Measurements from ENCODE around the gene GLG1. TPM values are rescaled to one million over a fixed set of nuclear protein-coding genes. Genes with fewer than 3 reads are reported as not detected.

The GLG1 gene
- total RNA-seq, 1 experiment from 2014 or later = 65.2 TPM

DNA sequence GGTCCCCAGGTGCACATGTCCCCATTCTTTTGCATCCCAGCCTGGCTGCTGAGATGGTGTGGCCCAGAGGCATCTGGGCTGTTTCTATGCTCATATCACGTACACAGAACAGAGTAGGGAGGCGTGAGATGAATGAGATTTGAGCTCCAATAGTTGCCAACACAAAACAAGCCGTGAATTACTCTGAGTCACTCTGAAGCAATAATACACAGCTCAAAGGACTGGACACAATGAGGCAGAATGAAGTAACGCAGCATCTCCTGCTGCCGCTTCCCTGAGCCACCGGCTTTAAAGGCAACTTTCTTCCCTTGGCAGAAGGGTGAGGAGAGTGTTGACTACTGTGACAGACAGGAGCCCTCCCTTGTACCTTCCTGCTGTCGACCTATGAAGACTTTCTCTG is 151.7 kb downstream of the GLG1 start:
- H3K9ac ChIP-seq (ENCODE audit: low read length) = no peak overlapping the region
- H3K4me3 ChIP-seq (ENCODE audit: low read length) = no peak overlapping the region
- H3K36me3 ChIP-seq (ENCODE audit: insufficient read depth, low read length) = peaks cover 24% of the 10 kb centered on the region
- no peak overlapping the region for H3K27ac ChIP-seq (ENCODE audit: low read length)
- no peaks in the 10 kb centered on the region for H3K9me3 ChIP-seq (ENCODE audit: low read length)
- H3K79me2 ChIP-seq (ENCODE audit: low read length) = no peaks in the 10 kb centered on the region
- H3K4me2 ChIP-seq (ENCODE audit: low read depth, low read length, poor library complexity, severe bottlenecking) = no peak overlapping the region
- H3K27me3 ChIP-seq (ENCODE audit: low read length) = no peaks in the 10 kb centered on the region
- H3K4me1 ChIP-seq (ENCODE audit: low read length) = no peaks in the 10 kb centered on the region
- H4K20me1 ChIP-seq (ENCODE audit: insufficient read depth, low read depth, low read length) = no peaks in the 10 kb centered on the region
- no peaks in the 10 kb centered on the region for H3K9me2 ChIP-seq (replicated peaks; ENCODE audit: insufficient read depth, low read length)
- no peak for DNase-seq
- H2AFZ ChIP-seq (ENCODE audit: low read length) = no peak overlapping the region

DNA sequence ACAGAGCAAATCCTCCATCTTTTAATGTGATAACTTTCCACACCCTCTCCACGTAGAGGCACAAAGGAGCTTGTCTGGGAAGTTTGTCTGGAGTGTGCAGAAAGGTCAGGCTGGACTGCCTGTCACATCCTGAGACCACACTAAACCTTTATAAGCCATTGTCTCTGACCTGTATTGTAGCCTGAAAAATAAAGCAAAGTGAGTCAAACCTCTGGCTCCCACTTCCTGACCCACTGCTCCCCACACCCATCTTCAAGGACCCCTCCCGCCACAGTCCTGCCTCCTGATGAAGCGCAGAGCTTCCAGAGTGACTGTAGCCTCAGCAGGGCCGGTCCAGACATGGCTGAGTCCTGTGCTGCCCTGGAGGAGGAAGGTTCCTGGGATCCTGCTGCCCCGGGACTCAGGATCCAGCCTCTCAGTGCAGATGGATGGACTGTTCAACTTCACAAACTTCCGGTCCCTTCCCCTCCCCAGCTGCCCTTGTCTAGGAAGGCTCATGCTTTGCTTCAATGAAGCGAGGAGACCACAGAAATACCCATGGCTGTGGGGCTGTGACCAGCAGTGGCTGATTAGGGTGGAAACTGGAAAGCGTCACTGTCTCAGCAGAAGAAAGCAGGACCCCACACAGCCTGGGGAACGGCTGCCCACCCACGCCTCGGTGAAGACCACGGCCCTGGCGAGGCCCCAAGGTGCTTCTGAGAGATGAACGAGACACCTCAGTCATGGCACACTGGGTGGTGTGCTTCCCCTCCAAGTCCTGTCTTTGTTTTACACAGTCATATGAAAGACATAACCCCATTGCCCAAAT is 154.8 kb downstream of the GLG1 start:
- Histone ChIP-seq H3K4me1 (ENCODE audit: low read length) (no peaks in the 10 kb centered on the region), H3K4me2 (ENCODE audit: low read depth, low read length, poor library complexity, severe bottlenecking) (no peak overlapping the region), H3K36me3 (ENCODE audit: insufficient read depth, low read length) (peaks cover 7% of the 10 kb centered on the region; the same call in 1 of the 2 replicates), H4K20me1 (ENCODE audit: insufficient read depth, low read depth, low read length) (no peaks in the 10 kb centered on the region), H3K9me3 (ENCODE audit: low read length) (no peaks in the 10 kb centered on the region), H3K27ac (ENCODE audit: low read length) (no peak overlapping the region), H3K9me2 (replicated peaks; ENCODE audit: insufficient read depth, low read length) (no peaks in the 10 kb centered on the region), H3K4me3 (ENCODE audit: low read length) (no peak overlapping the region), H3K79me2 (ENCODE audit: low read length) (no peaks in the 10 kb centered on the region), H3K9ac (ENCODE audit: low read length) (no peak overlapping the region), H2AFZ (ENCODE audit: low read length) (no peak overlapping the region), H3K27me3 (ENCODE audit: low read length) (no peaks in the 10 kb centered on the region)
- DNase-seq = no peak

- Histone ChIP-seq H3K4me2 (ENCODE audit: low read depth, low read length, poor library complexity, severe bottlenecking) (no peak overlapping the region), H3K9me2 (replicated peaks; ENCODE audit: insufficient read depth, low read length) (no peaks in the 10 kb centered on the region), H3K36me3 (ENCODE audit: insufficient read depth, low read length) (peaks cover 1% of the 10 kb centered on the region; the same call in 1 of the 2 replicates), H3K9ac (ENCODE audit: low read length) (no peak overlapping the region), H3K4me3 (ENCODE audit: low read length) (no peak overlapping the region), H3K27me3 (ENCODE audit: low read length) (no peaks in the 10 kb centered on the region), H3K27ac (ENCODE audit: low read length) (no peak overlapping the region), H3K9me3 (ENCODE audit: low read length) (no peaks in the 10 kb centered on the region), H3K4me1 (ENCODE audit: low read length) (no peaks in the 10 kb centered on the region), H2AFZ (ENCODE audit: low read length) (no peak overlapping the region), H3K79me2 (ENCODE audit: low read length) (no peaks in the 10 kb centered on the region), H4K20me1 (ENCODE audit: insufficient read depth, low read depth, low read length) (no peaks in the 10 kb centered on the region)
- DNase-seq = no peak
Measured at GRCh38 chr16:74450967-74451760, 155.8 kb downstream of the GLG1 start.

DNA sequence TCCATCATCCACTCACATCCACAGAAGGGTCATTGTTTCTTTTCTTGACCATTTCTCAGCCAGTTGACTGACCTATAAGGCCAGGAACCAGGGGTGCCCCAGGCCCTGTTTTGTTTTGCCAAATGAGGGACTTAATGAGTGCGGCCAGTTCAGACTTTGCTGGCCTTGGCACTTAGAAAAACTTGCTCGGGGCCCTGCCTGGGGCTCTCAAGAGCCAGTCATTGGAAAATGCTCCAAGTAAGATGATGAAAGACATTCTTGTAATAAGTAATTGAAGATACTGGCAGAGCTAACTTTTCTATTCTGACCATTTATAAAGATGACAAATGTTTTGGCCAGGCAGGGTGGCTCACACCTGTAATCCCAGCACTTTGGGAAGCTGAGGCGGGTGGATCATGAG is 156.7 kb downstream of the GLG1 start:
- no peaks in the 10 kb centered on the region for H3K9me3 ChIP-seq (ENCODE audit: low read length)
- no peaks in the 10 kb centered on the region for H4K20me1 ChIP-seq (ENCODE audit: insufficient read depth, low read depth, low read length)
- no peak overlapping the region for H3K27ac ChIP-seq (ENCODE audit: low read length)
- H3K27me3 ChIP-seq (ENCODE audit: low read length) = no peaks in the 10 kb centered on the region
- H3K36me3 ChIP-seq (ENCODE audit: insufficient read depth, low read length) = no peaks in the 10 kb centered on the region
- H3K9ac ChIP-seq (ENCODE audit: low read length) = no peak overlapping the region
- H3K79me2 ChIP-seq (ENCODE audit: low read length) = no peaks in the 10 kb centered on the region
- no peaks in the 10 kb centered on the region for H3K9me2 ChIP-seq (replicated peaks; ENCODE audit: insufficient read depth, low read length)
- H3K4me2 ChIP-seq (ENCODE audit: low read depth, low read length, poor library complexity, severe bottlenecking) = no peak overlapping the region
- H3K4me3 ChIP-seq (ENCODE audit: low read length) = no peak overlapping the region
- H3K4me1 ChIP-seq (ENCODE audit: low read length) = no peaks in the 10 kb centered on the region
- no peak overlapping the region for H2AFZ ChIP-seq (ENCODE audit: low read length)
- DNase-seq = no peak

DNA sequence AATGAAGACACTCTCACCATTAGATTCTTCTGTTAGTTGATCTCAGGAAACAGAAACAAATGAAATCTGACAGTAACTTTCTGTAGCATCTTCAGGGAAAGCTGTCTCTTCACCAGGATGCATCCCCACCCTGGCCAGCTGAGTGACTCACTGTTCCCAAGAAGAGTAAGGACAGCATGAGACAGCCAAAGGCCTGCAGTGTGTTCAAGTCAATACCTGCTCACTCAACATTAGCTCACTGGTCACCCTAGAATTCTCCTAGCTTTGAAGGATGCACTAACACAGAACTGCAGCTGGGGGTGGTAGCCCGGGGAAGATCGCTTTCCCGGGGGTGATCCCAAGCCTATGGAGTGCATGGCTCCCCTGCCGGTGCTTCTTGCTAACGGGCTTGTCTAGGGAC is 157.4 kb downstream of the GLG1 start:
- DNase-seq = no peak
- Histone ChIP-seq H3K9ac (ENCODE audit: low read length) (no peak overlapping the region), H3K4me2 (ENCODE audit: low read depth, low read length, poor library complexity, severe bottlenecking) (no peak overlapping the region), H3K36me3 (ENCODE audit: insufficient read depth, low read length) (no peaks in the 10 kb centered on the region), H3K9me3 (ENCODE audit: low read length) (no peaks in the 10 kb centered on the region), H4K20me1 (ENCODE audit: insufficient read depth, low read depth, low read length) (no peaks in the 10 kb centered on the region), H3K27me3 (ENCODE audit: low read length) (no peaks in the 10 kb centered on the region), H3K27ac (ENCODE audit: low read length) (no peak overlapping the region), H3K9me2 (replicated peaks; ENCODE audit: insufficient read depth, low read length) (no peaks in the 10 kb centered on the region), H3K4me3 (ENCODE audit: low read length) (no peak overlapping the region), H3K4me1 (ENCODE audit: low read length) (no peaks in the 10 kb centered on the region), H2AFZ (ENCODE audit: low read length) (no peak overlapping the region), H3K79me2 (ENCODE audit: low read length) (no peaks in the 10 kb centered on the region)

DNA sequence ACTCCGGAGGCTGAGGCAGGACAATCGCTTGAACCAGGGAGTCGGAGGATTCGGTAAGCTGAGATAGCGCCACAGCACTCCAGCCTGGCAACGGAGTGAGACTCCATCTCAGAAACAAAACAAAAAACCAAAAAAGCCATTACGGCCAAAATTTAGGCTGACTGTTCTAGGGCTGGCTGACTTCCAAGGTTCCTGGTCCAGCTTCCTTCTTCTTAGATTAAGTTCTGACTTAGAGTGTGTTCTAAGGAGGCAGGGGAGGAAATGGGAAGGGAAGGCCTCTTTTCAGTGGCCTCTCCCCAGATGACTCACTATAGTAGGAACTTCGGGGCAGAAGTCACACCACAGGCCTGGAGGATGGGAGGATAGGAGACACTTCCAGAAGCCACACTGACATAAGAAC is 157.9 kb downstream of the GLG1 start:
- H2AFZ ChIP-seq (ENCODE audit: low read length) = no peak overlapping the region

DNA sequence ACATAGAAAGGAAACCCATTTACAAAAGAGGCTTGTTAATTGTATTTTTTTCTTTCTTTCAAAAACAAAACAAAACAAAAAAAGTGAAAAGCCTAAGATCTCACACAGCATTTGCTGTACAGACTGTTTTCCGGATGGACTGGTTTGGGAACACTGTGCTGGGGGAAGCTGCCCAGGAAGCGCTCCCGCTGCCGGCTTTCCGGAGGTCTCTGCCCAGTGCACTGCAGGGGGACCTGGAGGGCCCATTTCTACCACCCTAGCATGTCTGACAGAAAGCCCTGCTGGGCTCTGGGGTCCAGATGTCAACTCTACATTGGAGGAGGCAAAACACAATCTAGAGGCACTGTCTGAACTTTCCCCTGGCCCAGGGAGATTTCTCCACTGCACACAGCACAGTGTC is 159.3 kb downstream of the GLG1 start:
- Histone ChIP-seq H3K4me1 (ENCODE audit: low read length) (no peaks in the 10 kb centered on the region), H2AFZ (ENCODE audit: low read length) (no peak overlapping the region), H4K20me1 (ENCODE audit: insufficient read depth, low read depth, low read length) (no peaks in the 10 kb centered on the region), H3K27ac (ENCODE audit: low read length) (no peak overlapping the region), H3K27me3 (ENCODE audit: low read length) (no peaks in the 10 kb centered on the region), H3K4me2 (ENCODE audit: low read depth, low read length, poor library complexity, severe bottlenecking) (no peak overlapping the region), H3K79me2 (ENCODE audit: low read length) (no peaks in the 10 kb centered on the region), H3K9me3 (ENCODE audit: low read length) (no peaks in the 10 kb centered on the region), H3K36me3 (ENCODE audit: insufficient read depth, low read length) (no peaks in the 10 kb centered on the region), H3K4me3 (ENCODE audit: low read length) (no peak overlapping the region), H3K9ac (ENCODE audit: low read length) (no peak overlapping the region), H3K9me2 (replicated peaks; ENCODE audit: insufficient read depth, low read length) (no peaks in the 10 kb centered on the region)
- DNase-seq = no peak

More for the DNA sequence above, 157.9 kb downstream of the GLG1 start:
- Histone ChIP-seq H3K27ac (ENCODE audit: low read length) (no peak overlapping the region), H3K36me3 (ENCODE audit: insufficient read depth, low read length) (no peaks in the 10 kb centered on the region), H4K20me1 (ENCODE audit: insufficient read depth, low read depth, low read length) (no peaks in the 10 kb centered on the region), H3K4me3 (ENCODE audit: low read length) (no peak overlapping the region), H3K9me2 (replicated peaks; ENCODE audit: insufficient read depth, low read length) (no peaks in the 10 kb centered on the region), H3K4me2 (ENCODE audit: low read depth, low read length, poor library complexity, severe bottlenecking) (no peak overlapping the region), H3K4me1 (ENCODE audit: low read length) (no peaks in the 10 kb centered on the region), H3K9ac (ENCODE audit: low read length) (no peak overlapping the region), H3K9me3 (ENCODE audit: low read length) (no peaks in the 10 kb centered on the region), H3K27me3 (ENCODE audit: low read length) (no peaks in the 10 kb centered on the region), H3K79me2 (ENCODE audit: low read length) (no peaks in the 10 kb centered on the region)
- no peak for DNase-seq

DNA sequence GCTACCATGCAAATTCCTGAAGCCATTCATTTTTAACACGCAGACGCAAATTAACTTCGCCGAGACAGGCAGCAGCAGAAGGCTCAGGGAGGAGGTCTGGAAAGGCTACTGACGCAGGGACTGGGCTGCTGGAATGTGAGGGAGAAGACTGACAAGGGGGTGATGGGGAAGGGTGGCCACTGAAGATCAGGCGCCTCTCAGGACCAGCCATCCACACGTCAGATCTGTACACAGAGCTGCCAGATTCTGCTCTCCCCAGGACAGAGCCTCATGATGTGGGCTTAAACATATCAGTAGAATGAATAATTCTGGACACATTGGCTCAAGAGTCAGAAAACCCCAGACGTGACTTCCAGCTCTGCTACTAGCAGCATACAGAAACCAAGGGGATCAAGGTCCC is 160.0 kb downstream of the GLG1 start:
- no peaks in the 10 kb centered on the region for H3K27me3 ChIP-seq (ENCODE audit: low read length)
- H3K4me2 ChIP-seq (ENCODE audit: low read depth, low read length, poor library complexity, severe bottlenecking) = no peak overlapping the region
- H3K9ac ChIP-seq (ENCODE audit: low read length) = no peak overlapping the region
- H3K79me2 ChIP-seq (ENCODE audit: low read length) = no peaks in the 10 kb centered on the region
- no peaks in the 10 kb centered on the region for H3K9me2 ChIP-seq (replicated peaks; ENCODE audit: insufficient read depth, low read length)
- no peak overlapping the region for H3K27ac ChIP-seq (ENCODE audit: low read length)
- no peaks in the 10 kb centered on the region for H4K20me1 ChIP-seq (ENCODE audit: insufficient read depth, low read depth, low read length)
- no peak overlapping the region for H2AFZ ChIP-seq (ENCODE audit: low read length)
- no peak overlapping the region for H3K4me3 ChIP-seq (ENCODE audit: low read length)
- H3K9me3 ChIP-seq (ENCODE audit: low read length) = no peaks in the 10 kb centered on the region
- no peaks in the 10 kb centered on the region for H3K4me1 ChIP-seq (ENCODE audit: low read length)
- H3K36me3 ChIP-seq (ENCODE audit: insufficient read depth, low read length) = no peaks in the 10 kb centered on the region
- no peak for DNase-seq
